Activated CD4-positive, alpha-beta memory T cell treated with anti-CD3 and anti-CD28 coated beads, Interleukin-2, amount 10 ng/mL, durations not matched to agents 7 days and 5 days (primary cell): ENCODE measurements around the gene LY6G5C. TPM values are rescaled to one million over a fixed set of nuclear protein-coding genes. Genes with fewer than 3 reads are reported as not detected.

ENCODE experiments used
- CTCF ChIA-PET: fragments of 350-600 bp; sonication (Branson Sonifier 250); formaldehyde crosslinking; loops from one replicate; lab custom pipeline; 2021; ENCODE audit warnings: antibody characterized with exemption, inconsistent platforms; lab: Charles Lee
- POLR2A ChIA-PET: fragments of 350-600 bp; sonication (Branson Sonifier 250); formaldehyde crosslinking; loops from one replicate; lab custom pipeline; 2021; ENCODE audit warnings: antibody characterized with exemption; lab: Charles Lee
- DNase-seq: peaks from one replicate; pipeline ENCODE4 v3.0.0-alpha.2; 2020
- H3K27ac Mint-ChIP-seq: one replicate; pipeline ENCODE4 v1.8.0; 2021; ENCODE audit warnings: mild to moderate bottlenecking, mixed read lengths
- H3K27me3 Mint-ChIP-seq: one replicate; pipeline ENCODE4 v1.8.0; 2021; ENCODE audit warnings: mixed read lengths
- H3K36me3 Mint-ChIP-seq: one replicate; pipeline ENCODE4 v1.8.0; 2021; ENCODE audit warnings: low read depth, mixed read lengths
- H3K4me1 Mint-ChIP-seq: one replicate; pipeline ENCODE4 v1.8.0; 2021; ENCODE audit warnings: mixed read lengths
- H3K4me3 Mint-ChIP-seq: one replicate; pipeline ENCODE4 v1.8.0; 2021; ENCODE audit warnings: mild to moderate bottlenecking, mixed read lengths
- H3K9me3 Mint-ChIP-seq: one replicate; pipeline ENCODE4 v1.8.0; 2021; ENCODE audit warnings: mixed read lengths
- total RNA-seq, 2 experiments: library from RNA; stranded (reverse); gene quantifications; one replicate each; pipeline ENCODE4 v1.2.3, GENCODE V29; 2021

The LY6G5C gene
- total RNA-seq, 2 experiments from 2014 or later: 2.3 to 2.6 TPM

DNA sequence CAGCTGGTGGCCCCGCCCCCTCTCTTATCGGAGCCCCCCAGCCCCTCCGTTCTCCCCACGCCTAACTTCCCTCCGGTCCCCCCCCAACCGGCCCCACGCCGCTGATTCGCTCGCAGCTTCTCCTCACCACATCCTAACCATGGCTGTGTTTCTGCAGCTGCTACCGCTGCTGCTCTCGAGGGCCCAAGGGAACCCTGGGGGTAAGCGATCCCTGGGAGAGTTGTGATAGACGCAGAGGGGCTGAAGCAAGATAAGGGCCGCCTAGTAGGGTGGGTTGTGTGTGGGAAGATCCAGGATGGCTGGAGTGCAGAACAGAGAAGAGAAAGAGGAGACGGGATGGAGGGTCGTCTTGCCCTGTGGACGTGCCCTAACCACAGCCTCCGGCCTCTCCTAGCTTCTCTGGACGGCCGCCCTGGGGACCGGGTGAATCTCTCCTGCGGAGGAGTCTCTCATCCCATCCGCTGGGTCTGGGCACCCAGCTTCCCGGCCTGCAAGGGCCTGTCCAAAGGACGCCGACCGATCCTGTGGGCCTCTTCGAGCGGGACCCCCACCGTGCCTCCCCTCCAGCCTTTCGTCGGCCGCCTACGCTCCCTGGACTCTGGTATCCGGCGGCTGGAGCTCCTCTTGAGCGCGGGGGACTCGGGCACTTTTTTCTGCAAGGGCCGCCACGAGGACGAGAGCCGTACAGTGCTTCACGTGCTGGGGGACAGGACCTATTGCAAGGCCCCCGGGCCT lies 42.5 kb upstream of the LY6G5C start, which contains the start of gene MPIG6B:
MPIG6B (plus strand) TSS at position 129 of the 735 bp plus-strand sequence; CDS start at position 140, 11 bp downstream.
- H3K27me3 Mint-ChIP-seq: peaks cover 4% of the 10 kb centered on the region
- ChIA-PET CTCF (interaction anchor here (0.9 kb wide), 1 partner anchor 9 kb away, joined by 3 read pairs; no protein-coding TSS in a partner anchor), POLR2A (interaction anchor here (0.8 to 5.5 kb wide), 3 partner anchors 13 to 99 kb away, joined by 3 to 58 read pairs (median 4); partner anchors contain the start of gene CLIC1)
- peaks cover 36% of the 10 kb centered on the region for H3K4me1 Mint-ChIP-seq
- no peak within 1 kb of the TSS for H3K4me3 Mint-ChIP-seq
- no peaks in the 10 kb centered on the region for H3K9me3 Mint-ChIP-seq
- H3K36me3 Mint-ChIP-seq: peaks cover 27% of the 10 kb centered on the region
- no peak within 1 kb of the TSS for H3K27ac Mint-ChIP-seq
- no peak for DNase-seq

DNA sequence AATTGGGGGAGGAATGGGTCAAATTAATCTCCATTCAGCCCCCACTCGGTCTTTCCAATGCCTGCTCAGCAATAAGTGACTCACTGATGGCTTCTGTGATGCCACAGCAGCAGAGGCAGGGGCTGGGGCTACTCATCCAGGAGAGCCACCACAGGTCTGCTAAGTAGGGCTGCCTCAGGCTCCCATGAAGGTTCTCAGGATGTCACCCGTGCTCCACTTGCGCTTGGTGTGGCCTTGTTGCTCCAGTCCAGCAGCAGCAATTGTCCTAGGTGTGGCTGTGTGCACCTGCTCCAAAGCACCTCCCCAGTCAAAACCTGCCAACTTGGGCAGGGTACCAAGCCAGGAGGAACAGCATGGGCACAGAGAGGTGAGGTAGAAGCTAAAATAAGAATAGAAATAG lies 41.3 kb upstream of the LY6G5C start:
- H3K36me3 Mint-ChIP-seq: peaks cover 17% of the 10 kb centered on the region
- H3K27me3 Mint-ChIP-seq: peaks cover 4% of the 10 kb centered on the region
- no peak overlapping the region for H3K27ac Mint-ChIP-seq
- CTCF ChIA-PET: no interaction called here
- POLR2A ChIA-PET: interaction anchor here (0.8 kb wide), 1 partner anchor 16 kb away, joined by 3 read pairs; no protein-coding TSS in a partner anchor
- DNase-seq: no peak
- H3K4me3 Mint-ChIP-seq: no peak overlapping the region
- peaks cover 24% of the 10 kb centered on the region for H3K4me1 Mint-ChIP-seq
- H3K9me3 Mint-ChIP-seq: no peaks in the 10 kb centered on the region

DNA sequence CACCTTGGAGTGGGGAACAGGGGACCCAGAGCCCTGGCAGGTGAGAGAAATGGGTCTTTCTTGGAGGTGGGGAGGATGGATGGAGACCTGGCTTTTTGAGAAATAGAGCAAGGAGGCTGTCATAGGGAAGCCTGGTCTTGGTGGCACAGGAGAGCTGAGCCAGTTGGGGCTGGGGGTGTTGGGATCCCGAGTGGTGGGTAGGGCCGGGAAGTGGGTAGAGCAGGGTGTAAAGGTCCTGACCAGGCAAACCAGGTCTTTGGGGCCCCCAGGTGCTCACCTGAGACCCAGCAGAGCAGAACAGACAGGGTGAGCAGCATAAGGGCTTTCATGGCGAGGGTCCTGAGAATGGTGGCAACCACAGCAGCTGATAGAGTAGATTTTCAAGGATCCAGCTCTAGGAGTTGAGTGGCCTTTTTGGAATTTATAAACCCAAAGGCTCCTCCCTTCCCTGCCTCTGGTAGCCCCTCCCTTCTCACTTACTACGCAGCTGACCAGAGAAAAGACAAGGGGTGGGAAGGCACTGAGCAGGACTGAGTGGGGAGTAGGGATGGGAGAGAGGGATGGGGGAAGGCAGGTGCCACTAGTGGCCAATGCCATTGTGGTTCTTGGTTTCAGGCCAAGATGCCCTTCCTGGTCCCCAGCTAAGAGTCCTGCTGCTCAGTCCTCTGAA lies 40.6 kb upstream of the LY6G5C start, which contains the start of gene LY6G6C:
LY6G6C (minus strand) TSS at position 396 of the 670 bp plus-strand sequence; CDS start at position 329, 67 bp downstream.
- no peak within 1 kb of the TSS for H3K27ac Mint-ChIP-seq
- peaks cover 4% of the 10 kb centered on the region for H3K27me3 Mint-ChIP-seq
- ChIA-PET POLR2A (no interaction called here), CTCF (interaction anchor here (0.6 kb wide), 1 partner anchor 108 kb away, joined by 3 read pairs; no protein-coding TSS in a partner anchor)
- no peak within 1 kb of the TSS for H3K4me3 Mint-ChIP-seq
- no peak for DNase-seq
- no peaks in the 10 kb centered on the region for H3K9me3 Mint-ChIP-seq
- H3K36me3 Mint-ChIP-seq: peaks cover 10% of the 10 kb centered on the region
- peaks cover 17% of the 10 kb centered on the region for H3K4me1 Mint-ChIP-seq

DNA sequence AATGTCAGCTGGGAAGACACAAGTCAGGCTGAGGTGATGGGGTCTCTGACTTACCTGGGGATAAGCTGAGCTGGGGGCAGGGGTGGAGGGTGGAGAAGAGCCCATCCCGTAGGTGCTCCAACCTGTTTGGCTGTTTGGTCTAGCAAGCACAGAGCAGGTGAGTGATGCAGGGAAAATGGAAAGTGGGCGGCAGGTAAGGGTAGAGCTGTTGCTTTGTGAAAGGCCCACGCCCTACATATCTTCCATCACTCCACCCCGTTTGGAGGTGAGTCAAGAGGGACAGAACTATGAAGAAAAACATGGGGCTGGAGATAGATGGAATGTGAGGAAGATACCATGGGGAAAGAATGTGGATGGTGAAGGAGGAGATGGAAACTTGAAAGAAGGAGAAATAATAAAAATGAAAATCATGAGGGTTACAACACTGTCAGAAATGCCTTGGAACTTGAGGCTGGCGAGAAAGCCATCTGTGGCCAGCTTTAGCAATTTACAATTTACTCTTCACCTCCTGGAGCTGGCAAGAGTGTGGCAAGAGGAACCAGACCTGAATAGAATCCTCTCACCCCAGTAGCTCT lies 39.4 kb upstream of the LY6G5C start:
- Mint-ChIP-seq H3K4me3 (no peak overlapping the region), H3K27ac (no peak overlapping the region), H3K36me3 (no peaks in the 10 kb centered on the region), H3K27me3 (peaks cover 4% of the 10 kb centered on the region), H3K9me3 (no peaks in the 10 kb centered on the region), H3K4me1 (peaks cover 6% of the 10 kb centered on the region)
- ChIA-PET POLR2A (interaction anchor here (1.1 kb wide), 1 partner anchor 18 kb away, joined by 4 read pairs; no protein-coding TSS in a partner anchor), CTCF (no interaction called here)
- DNase-seq: no peak

GRCh38 chr6:31719001-31719400 lies 38.1 kb upstream of the LY6G5C start:
- H3K36me3 Mint-ChIP-seq: no peaks in the 10 kb centered on the region
- H3K4me3 Mint-ChIP-seq: no peak overlapping the region
- POLR2A ChIA-PET: no interaction called here
- DNase-seq: no peak
- H3K9me3 Mint-ChIP-seq: no peaks in the 10 kb centered on the region
- H3K4me1 Mint-ChIP-seq: peaks cover 2% of the 10 kb centered on the region
- CTCF ChIA-PET: interaction anchor here (0.6 kb wide), 1 partner anchor 111 kb away, joined by 3 read pairs; no protein-coding TSS in a partner anchor
- H3K27me3 Mint-ChIP-seq: peaks cover 8% of the 10 kb centered on the region
- no peak overlapping the region for H3K27ac Mint-ChIP-seq

DNA sequence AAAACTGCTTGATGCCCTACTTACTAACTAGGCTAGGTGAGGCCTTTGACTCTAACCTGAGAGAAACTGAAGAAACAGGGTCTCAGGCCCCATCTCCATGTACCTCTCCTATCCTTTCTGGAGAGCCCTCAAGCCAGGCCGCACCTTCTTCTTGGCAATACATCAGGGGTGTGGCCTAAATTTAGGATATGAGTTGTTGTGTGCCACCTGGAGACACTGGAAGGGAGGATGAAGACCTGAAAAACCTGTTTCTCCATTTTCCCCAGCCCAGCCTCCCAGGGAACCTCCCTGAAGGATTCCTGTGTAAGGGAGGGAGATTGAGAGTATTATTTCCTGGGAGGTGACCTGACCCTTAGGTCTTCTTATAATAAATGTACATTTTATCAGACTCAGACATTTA lies 37.4 kb upstream of the LY6G5C start:
- DNase-seq: no peak
- no peaks in the 10 kb centered on the region for H3K9me3 Mint-ChIP-seq
- H3K27ac Mint-ChIP-seq: no peak overlapping the region
- H3K36me3 Mint-ChIP-seq: no peaks in the 10 kb centered on the region
- peaks cover under 1% of the 10 kb centered on the region for H3K4me1 Mint-ChIP-seq
- no peak overlapping the region for H3K4me3 Mint-ChIP-seq
- ChIA-PET CTCF (no interaction called here), POLR2A (no interaction called here)
- peaks cover 11% of the 10 kb centered on the region for H3K27me3 Mint-ChIP-seq

DNA sequence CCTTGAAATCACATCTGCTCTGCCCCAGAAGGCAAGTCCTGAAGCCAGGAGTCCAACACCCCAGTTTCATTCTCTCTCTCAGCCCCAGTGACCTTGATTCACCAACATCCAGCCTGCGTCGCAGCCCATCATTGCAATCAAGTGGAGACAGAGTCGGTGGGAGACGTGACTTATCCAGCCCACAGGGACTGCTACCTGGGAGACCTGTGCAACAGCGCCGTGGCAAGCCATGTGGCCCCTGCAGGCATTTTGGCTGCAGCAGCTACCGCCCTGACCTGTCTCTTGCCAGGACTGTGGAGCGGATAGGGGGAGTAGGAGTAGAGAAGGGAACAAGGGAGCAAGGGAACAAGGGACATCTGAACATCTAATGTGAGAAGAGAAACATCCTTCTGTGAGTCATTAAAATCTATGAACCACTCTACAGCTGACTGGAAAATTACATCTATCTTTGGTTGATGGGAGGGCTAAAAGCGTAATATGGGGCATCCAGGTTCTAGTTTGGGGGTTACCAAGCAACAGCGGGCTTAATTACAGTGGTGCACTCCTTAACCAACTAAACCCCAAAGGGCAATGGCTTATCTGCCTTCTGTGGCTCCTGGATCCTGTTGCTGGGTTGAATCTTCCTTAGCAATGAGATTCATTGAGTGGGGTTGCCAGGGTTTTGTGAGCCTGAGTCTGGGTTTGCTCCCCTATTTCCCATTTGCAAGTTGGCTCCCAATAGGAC lies 36.8 kb upstream of the LY6G5C start:
- H3K36me3 Mint-ChIP-seq: no peaks in the 10 kb centered on the region
- ChIA-PET POLR2A (no interaction called here), CTCF (no interaction called here)
- peaks cover 15% of the 10 kb centered on the region for H3K27me3 Mint-ChIP-seq
- no peak for DNase-seq
- H3K4me3 Mint-ChIP-seq: no peak overlapping the region
- H3K27ac Mint-ChIP-seq: no peak overlapping the region
- peaks cover under 1% of the 10 kb centered on the region for H3K4me1 Mint-ChIP-seq
- H3K9me3 Mint-ChIP-seq: no peaks in the 10 kb centered on the region

DNA sequence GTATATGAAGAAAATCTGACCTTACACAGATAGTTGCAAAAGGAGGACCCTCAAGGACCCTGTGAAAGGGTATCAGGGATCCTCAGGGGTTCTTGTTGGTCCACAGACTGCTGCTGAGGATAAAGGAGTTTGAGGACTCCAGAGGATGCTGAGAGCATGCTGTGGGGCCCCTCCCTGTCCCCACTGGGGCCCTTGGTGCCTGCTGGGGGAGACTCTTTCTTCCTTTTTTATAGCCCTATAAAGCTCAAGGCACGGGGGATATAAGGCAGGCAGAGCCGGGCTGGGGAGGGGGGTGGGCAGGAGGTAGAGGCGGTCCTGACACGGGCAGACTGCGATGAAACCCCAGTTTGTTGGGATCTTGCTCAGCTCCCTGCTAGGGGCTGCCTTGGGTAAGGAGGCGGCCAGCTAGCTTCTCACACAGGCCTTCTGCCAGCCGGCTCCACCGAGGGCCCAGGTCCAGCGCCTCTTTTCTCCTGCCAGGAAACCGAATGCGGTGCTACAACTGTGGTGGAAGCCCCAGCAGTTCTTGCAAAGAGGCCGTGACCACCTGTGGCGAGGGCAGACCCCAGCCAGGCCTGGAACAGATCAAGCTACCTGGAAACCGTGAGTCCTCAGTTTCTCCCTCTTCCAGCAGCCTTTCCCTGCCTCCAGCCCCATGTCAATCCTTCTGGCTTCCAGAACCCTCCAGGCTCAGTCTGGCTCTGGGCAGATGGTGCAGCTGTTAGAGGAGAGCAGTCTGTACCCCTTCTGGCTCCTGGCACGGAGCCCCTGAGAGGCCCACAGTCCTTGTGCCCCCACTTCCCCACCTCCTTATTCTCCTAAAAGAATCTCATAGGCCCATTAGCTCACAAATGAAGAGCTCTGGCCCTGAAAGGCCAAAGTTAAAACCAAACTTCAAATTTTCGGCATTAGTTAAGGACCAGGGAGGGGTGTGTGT lies 34.4 kb upstream of the LY6G5C start, which contains the start of gene LY6G6D:
LY6G6D (plus strand) TSS at position 327 of the 937 bp plus-strand sequence; CDS start at position 335, 8 bp downstream.
- H3K4me1 Mint-ChIP-seq: peaks cover 24% of the 10 kb centered on the region
- H3K36me3 Mint-ChIP-seq: no peaks in the 10 kb centered on the region
- ChIA-PET POLR2A (interaction anchor here (1.2 to 1.7 kb wide), 5 partner anchors 13 to 25 kb away, joined by 3 to 7 read pairs (median 3); no protein-coding TSS in a partner anchor), CTCF (interaction anchor here (1.0 kb wide), 2 partner anchors 8 to 13 kb away, joined by 3 read pairs; partner anchors contain the start of gene MPIG6B)
- DNase-seq: no peak
- H3K4me3 Mint-ChIP-seq: no peak within 1 kb of the TSS
- peaks cover 13% of the 10 kb centered on the region for H3K27me3 Mint-ChIP-seq
- H3K27ac Mint-ChIP-seq: no peak within 1 kb of the TSS
- H3K9me3 Mint-ChIP-seq: no peaks in the 10 kb centered on the region

GRCh38 chr6:31713991-31714684 lies 33.3 kb upstream of the LY6G5C start:
- Mint-ChIP-seq H3K27ac (no peak overlapping the region), H3K27me3 (peaks cover 13% of the 10 kb centered on the region), H3K4me1 (peaks cover 26% of the 10 kb centered on the region), H3K36me3 (no peaks in the 10 kb centered on the region), H3K9me3 (no peaks in the 10 kb centered on the region), H3K4me3 (no peak overlapping the region)
- CTCF ChIA-PET: interaction anchor here (0.7 to 1.1 kb wide), 3 partner anchors 9 to 116 kb away, joined by 3 read pairs; partner anchors contain the start of gene MPIG6B
- POLR2A ChIA-PET: interaction anchor here (0.7 to 2.2 kb wide), 6 partner anchors 11 to 27 kb away, joined by 3 to 7 read pairs (median 3); partner anchors contain the start of gene DDAH2
- no peak for DNase-seq

DNA sequence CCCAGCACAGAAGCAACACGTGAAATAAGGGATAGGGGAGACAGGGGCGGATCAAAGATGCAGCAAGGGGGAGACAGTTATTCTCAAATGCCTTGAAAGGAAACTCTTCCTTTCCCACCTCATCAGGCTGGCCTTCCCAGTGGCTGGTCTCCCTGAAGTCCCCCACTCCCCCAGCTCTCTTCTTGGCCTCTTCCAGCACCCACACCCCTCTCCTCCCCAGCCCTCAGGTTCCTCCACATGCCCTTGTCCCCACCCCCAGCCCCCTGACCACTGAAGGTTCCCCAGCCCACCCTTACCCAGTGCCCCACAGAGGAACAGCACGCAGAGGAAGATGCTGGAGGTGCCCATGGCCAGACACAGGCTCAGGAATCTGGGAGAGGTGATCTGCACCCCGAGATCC lies 32.6 kb upstream of the LY6G5C start:
- H3K27me3 Mint-ChIP-seq: peaks cover 13% of the 10 kb centered on the region
- ChIA-PET POLR2A (interaction anchor here (1.2 to 2.7 kb wide), 3 partner anchors 12 to 27 kb away, joined by 3 to 7 read pairs (median 6); partner anchors contain the start of genes DDAH2 and MSH5), CTCF (interaction anchor here (1.1 kb wide), 1 partner anchor 25 kb away, joined by 3 read pairs; no protein-coding TSS in a partner anchor)

More for the DNA sequence above, 32.6 kb upstream of the LY6G5C start:
- no peak overlapping the region for H3K27ac Mint-ChIP-seq
- no peak for DNase-seq
- H3K4me1 Mint-ChIP-seq: peaks cover 26% of the 10 kb centered on the region
- H3K36me3 Mint-ChIP-seq: no peaks in the 10 kb centered on the region
- no peaks in the 10 kb centered on the region for H3K9me3 Mint-ChIP-seq
- no peak overlapping the region for H3K4me3 Mint-ChIP-seq
